ENCODE measurements around the gene TNNI3. TPM values are rescaled to one million over a fixed set of nuclear protein-coding genes. Genes with fewer than 3 reads are reported as not detected.

Gene TNNI3
- total and polyA plus RNA-seq, 9 of the 15 experiments (the other 6 are each of a cell fraction or from before 2014, with no cell fraction given), result 4.7 to 158 (median 42.0) TPM

DNA sequence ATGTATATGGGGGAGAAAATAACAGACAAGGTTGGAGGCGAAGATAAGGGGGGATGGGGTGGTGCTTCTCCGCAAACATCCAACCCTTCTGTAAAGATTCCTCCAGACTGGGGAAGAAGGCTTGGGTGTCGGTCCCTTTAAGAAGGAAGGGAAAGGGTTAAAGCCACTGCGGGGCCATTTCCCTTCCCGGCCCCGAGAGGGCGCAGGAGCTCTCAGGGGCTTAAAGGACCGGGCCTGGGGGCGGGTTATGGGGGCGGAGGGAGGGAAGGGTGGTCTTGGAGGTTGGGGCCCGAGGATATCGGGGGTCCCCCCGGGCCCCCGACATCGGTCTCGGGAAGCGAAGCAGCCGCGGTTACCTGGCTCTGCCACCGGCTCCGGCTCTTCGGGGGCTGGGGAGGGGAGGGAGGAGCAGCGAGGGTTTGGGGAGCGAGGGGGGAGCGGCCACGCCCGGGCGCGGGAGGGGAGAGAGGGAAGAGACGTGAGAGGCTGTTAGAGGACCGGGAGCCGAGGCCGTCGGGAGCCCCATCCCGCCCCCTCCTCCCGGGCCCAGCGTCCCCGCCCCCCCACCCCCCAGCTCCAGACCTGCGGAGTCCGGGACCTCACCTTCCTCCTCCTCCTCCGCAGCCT is 11.3 kb downstream of the TNNI3 start (continued):
- TF ChIP-seq STAT5A (IDR thresholded peaks at IDR 0.05; ENCODE audit: borderline replicate concordance, low read length) (peak; percentile 36; the same call in 1 of the 2 replicates), SMARCA5 (IDR thresholded peaks at IDR 0.05) (no peak), CBFA2T2 (conservative IDR thresholded peaks at IDR 0.05) (0 out of 2 replicates have a peak, but pooled peaks have one; percentile 28), TBP (optimal IDR thresholded peaks at IDR 0.05; ENCODE audit: low read depth, low read length) (peak; percentile 30), SP2 (IDR thresholded peaks at IDR 0.05; ENCODE audit: extremely low read depth, low read depth, low read length, poor library complexity, severe bottlenecking) (no peak), PHF20 (IDR thresholded peaks at IDR 0.05; ENCODE audit: partially characterized antibody) (peak; percentile 49), TCF7L2 (IDR thresholded peaks at IDR 0.05; ENCODE audit: low read depth, low read length) (no peak), SRSF1 (IDR thresholded peaks at IDR 0.05; ENCODE audit: low read depth, low read length) (no peak), ZSCAN29 (IDR thresholded peaks at IDR 0.05) (no peak), SOX6 (IDR thresholded peaks at IDR 0.05) (0 out of 2 replicates have a peak, but pooled peaks have one; percentile 29), ZEB2 (IDR thresholded peaks at IDR 0.05) (peak; percentile 26; the same call in 1 of the 2 replicates), HDGF (IDR thresholded peaks at IDR 0.05) (no peak), U2AF2 (optimal IDR thresholded peaks at IDR 0.05; ENCODE audit: low read depth, low read length) (no peak), IFI16 (CRISPR knock-in tag; IDR thresholded peaks at IDR 0.05) (no peak), BRD9 (IDR thresholded peaks at IDR 0.05; ENCODE audit: low read depth, partially characterized antibody) (no peak)
- TF ChIP-seq, protein P1, sequence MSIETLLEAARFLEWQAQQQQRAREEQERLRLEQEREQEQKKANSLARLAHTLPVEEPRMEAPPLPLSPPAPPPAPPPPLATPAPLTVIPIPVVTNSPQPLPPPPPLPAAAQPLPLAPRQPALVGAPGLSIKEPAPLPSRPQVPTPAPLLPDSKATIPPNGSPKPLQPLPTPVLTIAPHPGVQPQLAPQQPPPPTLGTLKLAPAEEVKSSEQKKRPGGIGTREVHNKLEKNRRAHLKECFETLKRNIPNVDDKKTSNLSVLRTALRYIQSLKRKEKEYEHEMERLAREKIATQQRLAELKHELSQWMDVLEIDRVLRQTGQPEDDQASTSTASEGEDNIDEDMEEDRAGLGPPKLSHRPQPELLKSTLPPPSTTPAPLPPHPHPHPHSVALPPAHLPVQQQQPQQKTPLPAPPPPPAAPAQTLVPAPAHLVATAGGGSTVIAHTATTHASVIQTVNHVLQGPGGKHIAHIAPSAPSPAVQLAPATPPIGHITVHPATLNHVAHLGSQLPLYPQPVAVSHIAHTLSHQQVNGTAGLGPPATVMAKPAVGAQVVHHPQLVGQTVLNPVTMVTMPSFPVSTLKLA (conservative IDR thresholded peaks at IDR 0.05), result peak; percentile 63 to 75; a peak in 2 of 4 replicates
- TF ChIP-seq, protein P2, sequence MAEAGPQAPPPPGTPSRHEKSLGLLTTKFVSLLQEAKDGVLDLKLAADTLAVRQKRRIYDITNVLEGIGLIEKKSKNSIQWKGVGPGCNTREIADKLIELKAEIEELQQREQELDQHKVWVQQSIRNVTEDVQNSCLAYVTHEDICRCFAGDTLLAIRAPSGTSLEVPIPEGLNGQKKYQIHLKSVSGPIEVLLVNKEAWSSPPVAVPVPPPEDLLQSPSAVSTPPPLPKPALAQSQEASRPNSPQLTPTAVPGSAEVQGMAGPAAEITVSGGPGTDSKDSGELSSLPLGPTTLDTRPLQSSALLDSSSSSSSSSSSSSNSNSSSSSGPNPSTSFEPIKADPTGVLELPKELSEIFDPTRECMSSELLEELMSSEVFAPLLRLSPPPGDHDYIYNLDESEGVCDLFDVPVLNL (CRISPR knock-in tag; IDR thresholded peaks at IDR 0.05; ENCODE audit: low read depth), result no peak
- TF ChIP-seq, protein P3, sequence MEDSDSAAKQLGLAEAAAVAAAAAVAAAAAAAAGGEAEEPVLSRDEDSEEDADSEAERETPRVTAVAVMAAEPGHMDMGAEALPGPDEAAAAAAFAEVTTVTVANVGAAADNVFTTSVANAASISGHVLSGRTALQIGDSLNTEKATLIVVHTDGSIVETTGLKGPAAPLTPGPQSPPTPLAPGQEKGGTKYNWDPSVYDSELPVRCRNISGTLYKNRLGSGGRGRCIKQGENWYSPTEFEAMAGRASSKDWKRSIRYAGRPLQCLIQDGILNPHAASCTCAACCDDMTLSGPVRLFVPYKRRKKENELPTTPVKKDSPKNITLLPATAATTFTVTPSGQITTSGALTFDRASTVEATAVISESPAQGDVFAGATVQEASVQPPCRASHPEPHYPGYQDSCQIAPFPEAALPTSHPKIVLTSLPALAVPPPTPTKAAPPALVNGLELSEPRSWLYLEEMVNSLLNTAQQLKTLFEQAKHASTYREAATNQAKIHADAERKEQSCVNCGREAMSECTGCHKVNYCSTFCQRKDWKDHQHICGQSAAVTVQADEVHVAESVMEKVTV (CRISPR knock-in tag; IDR thresholded peaks at IDR 0.05), result 0 out of 2 replicates have a peak, but pooled peaks have one; percentile 12
- TF ChIP-seq, protein P4, sequence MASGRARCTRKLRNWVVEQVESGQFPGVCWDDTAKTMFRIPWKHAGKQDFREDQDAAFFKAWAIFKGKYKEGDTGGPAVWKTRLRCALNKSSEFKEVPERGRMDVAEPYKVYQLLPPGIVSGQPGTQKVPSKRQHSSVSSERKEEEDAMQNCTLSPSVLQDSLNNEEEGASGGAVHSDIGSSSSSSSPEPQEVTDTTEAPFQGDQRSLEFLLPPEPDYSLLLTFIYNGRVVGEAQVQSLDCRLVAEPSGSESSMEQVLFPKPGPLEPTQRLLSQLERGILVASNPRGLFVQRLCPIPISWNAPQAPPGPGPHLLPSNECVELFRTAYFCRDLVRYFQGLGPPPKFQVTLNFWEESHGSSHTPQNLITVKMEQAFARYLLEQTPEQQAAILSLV (tag; IDR thresholded peaks at IDR 0.05), result no peak
- TF ChIP-seq, protein P5, sequence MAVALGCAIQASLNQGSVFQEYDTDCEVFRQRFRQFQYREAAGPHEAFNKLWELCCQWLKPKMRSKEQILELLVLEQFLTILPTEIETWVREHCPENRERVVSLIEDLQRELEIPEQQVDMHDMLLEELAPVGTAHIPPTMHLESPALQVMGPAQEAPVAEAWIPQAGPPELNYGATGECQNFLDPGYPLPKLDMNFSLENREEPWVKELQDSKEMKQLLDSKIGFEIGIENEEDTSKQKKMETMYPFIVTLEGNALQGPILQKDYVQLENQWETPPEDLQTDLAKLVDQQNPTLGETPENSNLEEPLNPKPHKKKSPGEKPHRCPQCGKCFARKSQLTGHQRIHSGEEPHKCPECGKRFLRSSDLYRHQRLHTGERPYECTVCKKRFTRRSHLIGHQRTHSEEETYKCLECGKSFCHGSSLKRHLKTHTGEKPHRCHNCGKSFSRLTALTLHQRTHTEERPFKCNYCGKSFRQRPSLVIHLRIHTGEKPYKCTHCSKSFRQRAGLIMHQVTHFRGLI (CRISPR knock-in tag; IDR thresholded peaks at IDR 0.05), result no peak
- TF ChIP-seq, protein P6, sequence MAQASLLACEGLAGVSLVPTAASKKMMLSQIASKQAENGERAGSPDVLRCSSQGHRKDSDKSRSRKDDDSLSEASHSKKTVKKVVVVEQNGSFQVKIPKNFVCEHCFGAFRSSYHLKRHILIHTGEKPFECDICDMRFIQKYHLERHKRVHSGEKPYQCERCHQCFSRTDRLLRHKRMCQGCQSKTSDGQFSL (CRISPR knock-in tag; IDR thresholded peaks at IDR 0.05), result no peak
- TF ChIP-seq, protein P6 (tag; IDR thresholded peaks at IDR 0.05), result peak in 1 of 2 experiments; percentile 47; a peak in 2 of 4 replicates
